ENCODE data around the gene MED12L.

MED12L gene

DNA sequence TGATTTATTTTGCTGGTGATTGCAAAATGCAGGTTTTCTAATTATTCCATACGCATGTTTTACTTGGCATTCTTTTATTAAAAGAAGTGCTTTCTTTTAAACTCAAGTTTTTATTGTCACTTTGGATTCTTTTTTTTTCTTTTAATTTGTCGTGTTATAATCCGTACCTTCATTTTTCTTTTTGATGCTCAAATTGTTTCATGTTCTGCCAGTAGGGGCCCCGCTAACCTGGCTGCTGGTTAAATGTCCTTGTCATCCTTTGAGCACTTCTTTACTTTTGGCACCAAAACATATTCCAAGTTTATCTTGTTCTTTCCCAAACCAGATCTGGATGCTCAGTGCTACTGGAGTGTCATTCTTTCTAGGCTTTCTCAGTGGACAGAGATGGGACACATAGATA is 31.6 kb downstream of the MED12L start:
- TF ChIP-seq ZNF565 (CRISPR knock-in tag; conservative IDR thresholded peaks at IDR 0.05; ENCODE audit: low read depth) (no peak), CSDC2 (CRISPR knock-in tag; IDR thresholded peaks at IDR 0.05) (no peak), PPARA (CRISPR knock-in tag; IDR thresholded peaks at IDR 0.05; ENCODE audit: borderline replicate concordance) (no peak), ZFP30 (CRISPR knock-in tag; IDR thresholded peaks at IDR 0.05) (no peak), TCF4 (CRISPR knock-in tag; IDR thresholded peaks at IDR 0.05; ENCODE audit: borderline replicate concordance) (no peak), OSR1 (CRISPR knock-in tag; IDR thresholded peaks at IDR 0.05) (no peak), BACH2 (CRISPR knock-in tag; IDR thresholded peaks at IDR 0.05; ENCODE audit: borderline replicate concordance) (no peak)
- TF ChIP-seq, protein P1, sequence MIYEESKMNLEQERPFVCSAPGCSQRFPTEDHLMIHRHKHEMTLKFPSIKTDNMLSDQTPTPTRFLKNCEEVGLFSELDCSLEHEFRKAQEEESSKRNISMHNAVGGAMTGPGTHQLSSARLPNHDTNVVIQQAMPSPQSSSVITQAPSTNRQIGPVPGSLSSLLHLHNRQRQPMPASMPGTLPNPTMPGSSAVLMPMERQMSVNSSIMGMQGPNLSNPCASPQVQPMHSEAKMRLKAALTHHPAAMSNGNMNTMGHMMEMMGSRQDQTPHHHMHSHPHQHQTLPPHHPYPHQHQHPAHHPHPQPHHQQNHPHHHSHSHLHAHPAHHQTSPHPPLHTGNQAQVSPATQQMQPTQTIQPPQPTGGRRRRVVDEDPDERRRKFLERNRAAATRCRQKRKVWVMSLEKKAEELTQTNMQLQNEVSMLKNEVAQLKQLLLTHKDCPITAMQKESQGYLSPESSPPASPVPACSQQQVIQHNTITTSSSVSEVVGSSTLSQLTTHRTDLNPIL (CRISPR knock-in tag; IDR thresholded peaks at IDR 0.05; ENCODE audit: low read depth): no peak
- TF ChIP-seq, protein P2, sequence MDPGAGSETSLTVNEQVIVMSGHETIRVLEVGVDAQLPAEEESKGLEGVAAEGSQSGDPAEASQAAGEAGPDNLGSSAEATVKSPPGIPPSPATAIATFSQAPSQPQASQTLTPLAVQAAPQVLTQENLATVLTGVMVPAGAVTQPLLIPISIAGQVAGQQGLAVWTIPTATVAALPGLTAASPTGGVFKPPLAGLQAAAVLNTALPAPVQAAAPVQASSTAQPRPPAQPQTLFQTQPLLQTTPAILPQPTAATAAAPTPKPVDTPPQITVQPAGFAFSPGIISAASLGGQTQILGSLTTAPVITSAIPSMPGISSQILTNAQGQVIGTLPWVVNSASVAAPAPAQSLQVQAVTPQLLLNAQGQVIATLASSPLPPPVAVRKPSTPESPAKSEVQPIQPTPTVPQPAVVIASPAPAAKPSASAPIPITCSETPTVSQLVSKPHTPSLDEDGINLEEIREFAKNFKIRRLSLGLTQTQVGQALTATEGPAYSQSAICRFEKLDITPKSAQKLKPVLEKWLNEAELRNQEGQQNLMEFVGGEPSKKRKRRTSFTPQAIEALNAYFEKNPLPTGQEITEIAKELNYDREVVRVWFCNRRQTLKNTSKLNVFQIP (CRISPR knock-in tag; IDR thresholded peaks at IDR 0.05; ENCODE audit: borderline replicate concordance, low read depth): no peak
- no peak for ATAC-seq

DNA sequence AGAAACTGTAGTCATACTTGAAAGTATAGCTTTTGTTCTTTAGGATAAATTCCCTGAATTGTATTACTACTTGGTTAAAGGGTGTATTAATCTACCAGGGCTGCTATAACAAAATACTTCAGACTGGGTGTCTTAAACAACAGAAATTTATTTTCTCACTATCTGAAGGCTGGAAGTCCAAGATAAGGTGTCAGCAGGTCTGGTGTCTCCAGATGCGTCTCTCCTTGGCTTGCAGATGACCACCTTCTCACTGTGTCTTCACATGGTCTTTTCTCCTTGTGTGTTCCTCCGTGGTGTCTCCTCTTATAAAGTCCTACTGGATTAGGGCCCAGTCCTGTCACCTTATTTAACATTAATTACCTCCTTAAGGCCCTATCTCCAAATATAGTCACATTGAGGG is 33.7 kb downstream of the MED12L start:
- ATAC-seq: no peak
- no peak for TF ChIP-seq ARNTL (CRISPR knock-in tag; IDR thresholded peaks at IDR 0.05; ENCODE audit: borderline replicate concordance, low read depth)
- no peak for TF ChIP-seq ESRRG (CRISPR knock-in tag; IDR thresholded peaks at IDR 0.05)

DNA sequence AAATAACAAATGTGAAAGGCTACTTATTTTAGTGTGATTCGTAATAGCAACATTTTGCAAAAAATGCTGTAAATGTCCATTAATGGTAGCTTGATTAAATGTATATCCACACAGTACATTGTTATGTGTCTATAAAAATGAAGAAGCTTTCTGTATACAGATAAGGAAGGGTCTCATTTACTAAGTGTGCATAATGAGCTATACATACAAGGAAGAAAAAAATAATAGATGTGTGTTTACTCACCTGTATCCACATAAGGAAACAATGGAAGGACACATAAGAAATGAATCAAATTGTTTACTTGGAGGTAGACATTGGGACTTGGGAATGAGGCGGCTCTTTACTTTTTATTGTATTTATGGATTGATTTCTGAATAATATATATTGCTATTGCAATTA is 34.9 kb downstream of the MED12L start:
- ATAC-seq: no peak
- TF ChIP-seq, protein P3, sequence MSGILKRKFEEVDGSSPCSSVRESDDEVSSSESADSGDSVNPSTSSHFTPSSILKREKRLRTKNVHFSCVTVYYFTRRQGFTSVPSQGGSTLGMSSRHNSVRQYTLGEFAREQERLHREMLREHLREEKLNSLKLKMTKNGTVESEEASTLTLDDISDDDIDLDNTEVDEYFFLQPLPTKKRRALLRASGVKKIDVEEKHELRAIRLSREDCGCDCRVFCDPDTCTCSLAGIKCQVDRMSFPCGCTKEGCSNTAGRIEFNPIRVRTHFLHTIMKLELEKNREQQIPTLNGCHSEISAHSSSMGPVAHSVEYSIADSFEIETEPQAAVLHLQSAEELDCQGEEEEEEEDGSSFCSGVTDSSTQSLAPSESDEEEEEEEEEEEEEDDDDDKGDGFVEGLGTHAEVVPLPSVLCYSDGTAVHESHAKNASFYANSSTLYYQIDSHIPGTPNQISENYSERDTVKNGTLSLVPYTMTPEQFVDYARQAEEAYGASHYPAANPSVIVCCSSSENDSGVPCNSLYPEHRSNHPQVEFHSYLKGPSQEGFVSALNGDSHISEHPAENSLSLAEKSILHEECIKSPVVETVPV (CRISPR knock-in tag; IDR thresholded peaks at IDR 0.05): no peak
- TF ChIP-seq ISL1 (CRISPR knock-in tag; IDR thresholded peaks at IDR 0.05) (no peak), ZNF565 (CRISPR knock-in tag; conservative IDR thresholded peaks at IDR 0.05; ENCODE audit: low read depth) (no peak), ESRRG (CRISPR knock-in tag; IDR thresholded peaks at IDR 0.05) (no peak), ZNF70 (CRISPR knock-in tag; IDR thresholded peaks at IDR 0.05) (no peak), ARNTL (CRISPR knock-in tag; IDR thresholded peaks at IDR 0.05; ENCODE audit: borderline replicate concordance, low read depth) (no peak), PPARA (CRISPR knock-in tag; IDR thresholded peaks at IDR 0.05; ENCODE audit: borderline replicate concordance) (no peak), ZNF8 (CRISPR knock-in tag; IDR thresholded peaks at IDR 0.05) (no peak), CSDC2 (CRISPR knock-in tag; IDR thresholded peaks at IDR 0.05) (no peak), BACH2 (CRISPR knock-in tag; IDR thresholded peaks at IDR 0.05; ENCODE audit: borderline replicate concordance) (no peak), TOX (CRISPR knock-in tag; IDR thresholded peaks at IDR 0.05; ENCODE audit: borderline replicate concordance) (no peak), ZFP30 (CRISPR knock-in tag; IDR thresholded peaks at IDR 0.05) (no peak), RARB (CRISPR knock-in tag; IDR thresholded peaks at IDR 0.05) (no peak), ZC3H10 (CRISPR knock-in tag; IDR thresholded peaks at IDR 0.05) (no peak), ZFP3 (CRISPR knock-in tag; IDR thresholded peaks at IDR 0.05) (no peak), GLIS3 (CRISPR knock-in tag; IDR thresholded peaks at IDR 0.05) (no peak), OSR1 (CRISPR knock-in tag; IDR thresholded peaks at IDR 0.05) (no peak)
- TF ChIP-seq, protein P4, sequence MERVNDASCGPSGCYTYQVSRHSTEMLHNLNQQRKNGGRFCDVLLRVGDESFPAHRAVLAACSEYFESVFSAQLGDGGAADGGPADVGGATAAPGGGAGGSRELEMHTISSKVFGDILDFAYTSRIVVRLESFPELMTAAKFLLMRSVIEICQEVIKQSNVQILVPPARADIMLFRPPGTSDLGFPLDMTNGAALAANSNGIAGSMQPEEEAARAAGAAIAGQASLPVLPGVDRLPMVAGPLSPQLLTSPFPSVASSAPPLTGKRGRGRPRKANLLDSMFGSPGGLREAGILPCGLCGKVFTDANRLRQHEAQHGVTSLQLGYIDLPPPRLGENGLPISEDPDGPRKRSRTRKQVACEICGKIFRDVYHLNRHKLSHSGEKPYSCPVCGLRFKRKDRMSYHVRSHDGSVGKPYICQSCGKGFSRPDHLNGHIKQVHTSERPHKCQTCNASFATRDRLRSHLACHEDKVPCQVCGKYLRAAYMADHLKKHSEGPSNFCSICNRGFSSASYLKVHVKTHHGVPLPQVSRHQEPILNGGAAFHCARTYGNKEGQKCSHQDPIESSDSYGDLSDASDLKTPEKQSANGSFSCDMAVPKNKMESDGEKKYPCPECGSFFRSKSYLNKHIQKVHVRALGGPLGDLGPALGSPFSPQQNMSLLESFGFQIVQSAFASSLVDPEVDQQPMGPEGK (CRISPR knock-in tag; IDR thresholded peaks at IDR 0.05; ENCODE audit: borderline replicate concordance): no peak
- TF ChIP-seq, protein P1 (CRISPR knock-in tag; IDR thresholded peaks at IDR 0.05; ENCODE audit: low read depth): no peak
- TF ChIP-seq, protein P5, sequence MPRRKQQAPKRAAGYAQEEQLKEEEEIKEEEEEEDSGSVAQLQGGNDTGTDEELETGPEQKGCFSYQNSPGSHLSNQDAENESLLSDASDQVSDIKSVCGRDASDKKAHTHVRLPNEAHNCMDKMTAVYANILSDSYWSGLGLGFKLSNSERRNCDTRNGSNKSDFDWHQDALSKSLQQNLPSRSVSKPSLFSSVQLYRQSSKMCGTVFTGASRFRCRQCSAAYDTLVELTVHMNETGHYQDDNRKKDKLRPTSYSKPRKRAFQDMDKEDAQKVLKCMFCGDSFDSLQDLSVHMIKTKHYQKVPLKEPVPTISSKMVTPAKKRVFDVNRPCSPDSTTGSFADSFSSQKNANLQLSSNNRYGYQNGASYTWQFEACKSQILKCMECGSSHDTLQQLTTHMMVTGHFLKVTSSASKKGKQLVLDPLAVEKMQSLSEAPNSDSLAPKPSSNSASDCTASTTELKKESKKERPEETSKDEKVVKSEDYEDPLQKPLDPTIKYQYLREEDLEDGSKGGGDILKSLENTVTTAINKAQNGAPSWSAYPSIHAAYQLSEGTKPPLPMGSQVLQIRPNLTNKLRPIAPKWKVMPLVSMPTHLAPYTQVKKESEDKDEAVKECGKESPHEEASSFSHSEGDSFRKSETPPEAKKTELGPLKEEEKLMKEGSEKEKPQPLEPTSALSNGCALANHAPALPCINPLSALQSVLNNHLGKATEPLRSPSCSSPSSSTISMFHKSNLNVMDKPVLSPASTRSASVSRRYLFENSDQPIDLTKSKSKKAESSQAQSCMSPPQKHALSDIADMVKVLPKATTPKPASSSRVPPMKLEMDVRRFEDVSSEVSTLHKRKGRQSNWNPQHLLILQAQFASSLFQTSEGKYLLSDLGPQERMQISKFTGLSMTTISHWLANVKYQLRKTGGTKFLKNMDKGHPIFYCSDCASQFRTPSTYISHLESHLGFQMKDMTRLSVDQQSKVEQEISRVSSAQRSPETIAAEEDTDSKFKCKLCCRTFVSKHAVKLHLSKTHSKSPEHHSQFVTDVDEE (CRISPR knock-in tag; IDR thresholded peaks at IDR 0.05): no peak
